Measurements from ENCODE around the gene LMBR1.
"Not testable (repeated sequence)": the region's sequence is repeated elsewhere in the genome, so short reads cannot be mapped to it uniquely, and the experiment has no call there.

Gene LMBR1

GRCh38 chr7:156650042-156650441, 242.9 kb downstream of the LMBR1 start:
- DNase-seq = no peak

- not testable (repeated sequence) for DNase-seq
These were observed 245.7 kb downstream of the LMBR1 start for GRCh38 chr7:156647330-156647729.

GRCh38 chr7:156642306-156643045, 250.5 kb downstream of the LMBR1 start:
- no peak for DNase-seq

GRCh38 chr7:156640949-156641485, 252.0 kb downstream of the LMBR1 start:
- DNase-seq = peak; percentile 54

GRCh38 chr7:156640257-156640948, 252.6 kb downstream of the LMBR1 start, which contains the start of gene RNF32:
Gene RNF32, plus strand, starts transcription at chr7:156640774. Its CDS starts 3,104 bp downstream, at chr7:156643878.
- peak; percentile 82 for DNase-seq

GRCh38 chr7:156639426-156640256, 253.3 kb downstream of the LMBR1 start:
- DNase-seq = no peak

GRCh38 chr7:156638443-156639077, 254.4 kb downstream of the LMBR1 start:
- no peak for DNase-seq

- not testable (repeated sequence) for DNase-seq
These were observed 255.9 kb downstream of the LMBR1 start for GRCh38 chr7:156637093-156637492.

GRCh38 chr7:156635529-156636385, 257.2 kb downstream of the LMBR1 start:
- no peak for DNase-seq

GRCh38 chr7:156634117-156634516, 258.9 kb downstream of the LMBR1 start:
- no peak for DNase-seq

- DNase-seq = no peak
These were observed 263.1 kb downstream of the LMBR1 start for GRCh38 chr7:156629873-156630272.

GRCh38 chr7:156628562-156628961, 264.4 kb downstream of the LMBR1 start:
- no peak for DNase-seq
